Measurements from ENCODE around the gene ADCY2.
"Not testable (repeated sequence)": the region's sequence is repeated elsewhere in the genome, so short reads cannot be mapped to it uniquely, and the experiment has no call there.

Gene ADCY2

DNA sequence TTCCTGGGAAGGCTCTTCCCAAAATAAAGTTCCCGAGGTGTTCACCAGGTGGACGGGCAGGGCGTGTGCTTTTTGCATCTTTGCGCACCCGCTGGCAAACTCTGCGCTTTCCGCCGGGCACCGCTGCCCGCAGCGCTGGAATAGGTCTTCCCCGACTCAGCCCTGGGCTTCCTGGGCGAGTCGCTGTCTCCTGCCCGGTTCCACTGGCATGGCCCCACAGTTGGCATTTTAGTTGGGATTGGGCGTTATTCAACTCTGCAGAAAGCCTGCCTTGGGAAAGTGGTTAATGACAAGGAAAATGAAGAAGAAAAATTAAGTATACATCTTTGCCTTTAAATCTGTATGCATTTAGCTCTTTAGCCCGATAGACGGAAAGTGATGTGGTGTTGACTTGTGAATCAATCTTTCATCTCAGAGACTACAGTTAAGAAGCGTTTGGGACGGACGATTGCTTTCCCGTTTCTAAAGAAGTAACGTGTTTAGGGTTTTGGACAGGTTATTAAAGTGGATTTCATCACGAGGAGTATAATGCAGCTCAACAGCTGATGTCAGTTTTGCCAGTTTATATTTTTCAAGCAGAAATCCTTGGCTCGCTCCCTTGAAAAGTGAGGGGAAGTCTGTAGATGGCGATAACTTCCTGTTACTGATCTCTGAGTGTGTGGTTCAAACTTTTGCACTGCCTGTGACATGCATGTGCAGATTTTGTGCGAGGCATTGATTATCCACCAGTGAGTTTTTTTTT lies 946 bp downstream of the ADCY2 start:
- peak; percentile 7 for DNase-seq

DNA sequence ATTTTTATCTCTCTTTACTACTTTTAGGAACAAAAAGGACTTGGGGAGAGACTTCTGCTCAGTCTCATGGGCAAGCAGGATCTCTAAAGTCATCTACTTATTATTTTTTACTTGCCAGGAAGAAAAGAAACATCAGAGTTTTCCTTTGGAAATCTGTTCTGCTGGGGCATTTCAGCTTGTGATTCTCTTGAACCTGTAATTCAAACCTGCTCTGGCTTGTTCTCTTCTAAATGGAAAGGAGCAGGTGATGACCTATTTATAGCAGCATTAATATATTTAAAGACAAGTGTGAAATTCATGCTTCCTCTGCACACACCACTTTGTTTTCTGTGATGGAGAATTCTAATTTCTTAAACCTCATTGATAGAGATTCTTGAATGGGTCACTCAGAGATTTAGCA lies 2.0 kb downstream of the ADCY2 start:
- DNase-seq: no peak

DNA sequence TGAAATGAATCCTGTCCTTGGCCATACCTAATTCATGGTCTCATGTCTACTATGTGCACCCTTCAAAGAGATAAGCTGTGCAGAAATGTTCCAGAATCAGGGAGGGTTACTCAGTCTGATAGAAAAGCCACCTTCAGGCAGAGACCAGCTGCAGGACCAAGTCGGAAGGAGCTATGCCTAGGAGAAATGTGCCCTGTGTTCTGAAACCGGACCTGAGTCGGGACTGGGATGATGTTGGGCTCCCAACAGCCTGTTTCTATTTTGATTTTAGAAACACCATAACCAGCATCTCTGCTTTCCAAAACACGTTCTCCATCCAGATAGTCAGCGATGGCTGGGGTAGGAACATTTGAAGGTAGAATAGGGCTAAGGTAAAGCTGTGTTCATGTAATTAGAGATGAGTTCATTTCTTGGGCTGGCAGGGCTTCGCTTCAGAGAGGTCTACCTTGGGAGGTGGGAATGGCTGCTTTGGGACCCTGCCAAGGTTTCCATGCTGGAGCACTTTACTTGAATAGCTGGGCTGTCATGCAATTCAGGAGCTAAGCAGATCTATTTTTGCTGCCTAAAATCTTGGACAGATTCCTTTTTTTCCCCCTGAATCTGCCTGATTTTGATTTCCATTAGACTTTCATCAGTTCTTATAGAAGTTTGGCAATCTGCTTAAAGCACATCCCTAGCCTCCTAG lies 2.8 kb downstream of the ADCY2 start:
- no peak for DNase-seq

DNA sequence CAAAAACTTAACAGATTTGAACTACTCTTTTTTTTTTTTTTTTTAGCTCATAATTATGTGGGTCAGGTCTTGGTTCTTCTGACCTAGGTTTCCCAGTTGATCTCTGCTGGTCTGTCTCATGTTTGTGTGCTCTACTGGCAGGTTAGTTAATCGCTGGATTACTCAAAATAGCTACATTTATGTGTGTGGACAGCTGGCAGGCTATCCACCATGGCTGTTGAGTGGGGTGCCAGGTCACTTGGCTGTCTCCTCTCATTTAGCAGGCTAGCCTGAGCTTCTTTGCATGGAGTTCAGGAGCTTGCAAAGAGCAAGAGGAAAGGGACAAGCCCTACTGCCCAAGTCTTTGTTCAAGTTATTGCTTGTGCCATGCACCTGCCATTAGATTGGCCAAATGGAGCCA lies 9.3 kb downstream of the ADCY2 start:
- no peak for DNase-seq

DNA sequence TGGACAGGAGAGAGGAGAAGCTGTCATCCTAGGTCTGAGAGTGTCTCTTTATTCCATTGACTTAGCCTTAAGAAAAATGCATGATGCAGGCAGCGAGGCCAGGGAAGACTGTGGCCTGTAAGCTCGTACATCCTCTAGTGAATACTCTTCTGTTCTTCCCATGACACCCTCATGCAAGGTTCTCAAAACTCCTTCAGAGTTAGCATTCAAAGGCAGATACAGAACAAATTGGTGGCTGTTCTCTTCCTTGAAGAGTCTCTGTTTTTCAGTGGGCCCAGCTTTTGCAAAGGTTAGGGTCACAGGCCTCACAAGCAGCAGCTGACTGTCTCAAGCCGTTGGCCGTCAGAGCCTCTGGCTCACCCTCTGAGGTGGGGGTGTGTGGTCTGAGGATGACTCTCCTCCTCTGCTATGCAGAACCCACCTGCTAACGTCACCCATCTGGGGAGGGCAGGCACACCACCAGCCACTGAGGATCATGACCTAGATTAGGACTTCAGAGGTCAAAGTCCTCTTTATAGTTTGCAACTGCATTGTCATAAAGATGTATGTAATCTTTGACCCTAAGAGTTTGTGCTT lies 15.1 kb downstream of the ADCY2 start:
- no peak for DNase-seq

DNA sequence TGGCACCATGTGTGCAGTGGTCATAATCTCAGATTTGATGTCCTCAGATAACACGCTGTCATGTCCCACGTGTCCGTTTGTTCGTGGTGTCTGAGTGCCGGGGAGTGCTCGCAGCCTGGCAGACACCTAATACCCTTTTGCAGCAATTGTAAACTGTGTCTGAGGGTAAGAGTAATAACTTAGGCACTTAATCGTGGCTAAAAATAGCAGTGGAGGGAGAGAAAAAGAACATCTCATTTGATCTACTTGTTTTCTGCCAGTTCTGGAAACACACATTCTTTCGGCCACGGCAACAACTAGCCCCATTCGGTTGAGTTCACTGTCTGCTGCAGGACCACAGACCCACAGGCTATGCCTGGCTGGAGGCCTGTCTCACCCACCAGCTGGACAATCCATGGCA lies 16.5 kb downstream of the ADCY2 start:
- no peak for DNase-seq

DNA sequence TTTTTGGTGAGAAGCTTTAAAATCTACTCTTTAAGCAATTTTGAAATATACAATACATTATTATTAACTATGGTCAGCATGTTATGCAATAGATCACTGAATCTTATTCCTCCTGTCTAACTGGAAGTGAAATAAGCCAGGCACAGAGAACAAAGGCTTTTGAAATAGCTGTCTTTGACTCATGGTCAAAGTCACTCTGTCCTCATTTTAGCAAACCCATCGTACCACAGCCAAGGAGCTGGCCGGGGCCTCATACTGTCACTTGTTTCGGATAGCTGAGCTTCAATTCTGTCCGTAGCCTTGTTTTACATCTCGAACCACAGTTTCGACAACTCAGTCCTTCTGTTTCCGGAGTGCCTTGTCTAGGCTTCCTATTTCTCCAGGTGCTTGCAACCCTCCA lies 19.2 kb downstream of the ADCY2 start:
- DNase-seq: no peak

DNA sequence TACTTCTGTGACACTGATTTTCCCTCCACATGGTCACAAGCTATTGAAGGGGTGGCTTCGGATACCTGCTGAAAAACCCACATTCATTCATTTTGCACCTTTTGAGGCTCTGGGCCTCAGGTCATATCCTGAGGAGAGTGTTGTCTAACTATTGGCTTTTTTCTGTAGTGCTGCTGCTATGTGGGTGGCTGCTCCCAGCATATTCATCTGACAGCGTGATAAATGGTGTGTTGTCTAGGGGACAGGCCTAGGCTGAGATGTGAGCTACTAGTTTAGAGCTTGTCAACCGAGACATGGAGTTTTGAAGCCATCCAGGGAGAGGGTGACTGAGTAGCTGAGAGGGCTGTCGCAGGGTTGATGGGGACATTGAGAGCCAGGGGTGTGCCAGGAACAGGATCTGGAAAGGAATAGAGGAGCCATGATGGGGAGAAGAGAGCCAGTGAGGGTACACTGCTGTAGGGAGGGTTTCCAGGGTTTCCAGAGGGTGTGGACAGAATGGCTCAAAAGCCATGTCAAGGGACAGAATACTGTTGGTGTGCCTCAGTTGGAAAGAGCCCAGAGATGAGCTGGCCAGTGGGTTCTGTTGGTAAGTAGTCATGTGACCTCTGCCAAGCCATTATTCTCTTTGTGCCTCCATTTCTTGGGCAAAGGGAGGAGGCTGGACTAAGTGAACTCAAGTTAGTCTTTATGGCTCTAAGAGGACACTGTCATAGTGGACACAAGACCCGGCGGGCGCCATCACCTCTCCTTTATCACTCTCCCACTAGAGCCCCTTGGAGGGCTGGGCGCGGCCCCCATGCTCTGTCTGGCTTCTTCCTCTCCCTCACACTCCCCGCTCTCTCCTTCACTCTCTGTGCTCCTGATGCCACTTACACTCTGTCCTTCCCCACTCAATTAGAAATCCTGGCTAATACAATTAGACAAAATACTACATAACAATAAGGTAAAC lies 19.9 kb downstream of the ADCY2 start:
- DNase-seq: no peak

DNA sequence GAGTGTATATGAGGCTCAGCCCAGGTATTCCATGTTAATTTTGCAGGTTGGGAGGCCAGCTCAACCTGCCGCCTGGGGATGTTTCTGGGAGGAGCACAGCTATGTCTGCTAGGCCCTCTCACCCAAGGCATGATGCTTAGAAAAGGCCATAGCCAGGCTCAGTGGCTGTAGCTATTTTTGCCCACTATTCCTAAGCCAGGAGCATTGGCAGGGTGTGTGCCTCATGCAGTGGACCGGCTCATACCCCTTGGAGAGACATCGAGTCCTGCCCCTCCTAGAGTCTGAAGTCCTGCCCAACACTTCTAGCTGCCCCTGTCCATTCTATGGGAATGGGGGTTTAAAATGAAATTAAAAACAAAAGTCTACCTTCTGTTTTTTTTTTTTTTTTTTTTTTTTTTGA lies 22.3 kb downstream of the ADCY2 start:
- no peak for DNase-seq

DNA sequence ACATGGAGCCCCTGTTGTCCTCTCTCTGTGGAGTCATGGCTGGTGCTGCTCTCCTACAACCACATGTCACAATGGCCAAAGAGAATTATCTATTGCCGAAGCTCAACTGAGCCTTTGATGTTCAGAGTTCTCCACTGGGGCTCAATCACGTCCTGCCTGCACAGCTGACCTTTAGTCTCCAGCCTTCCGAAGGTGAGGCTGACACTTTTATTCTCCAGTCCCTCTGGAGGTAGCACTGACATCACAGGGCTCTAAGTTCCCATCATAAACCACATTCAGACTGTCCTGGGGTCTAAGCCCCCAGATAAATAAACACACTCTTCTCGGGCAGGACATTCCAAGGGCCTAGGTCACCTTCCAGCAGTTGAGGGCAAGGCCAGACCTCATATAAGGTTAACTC lies 23.4 kb downstream of the ADCY2 start:
- no peak for DNase-seq

DNA sequence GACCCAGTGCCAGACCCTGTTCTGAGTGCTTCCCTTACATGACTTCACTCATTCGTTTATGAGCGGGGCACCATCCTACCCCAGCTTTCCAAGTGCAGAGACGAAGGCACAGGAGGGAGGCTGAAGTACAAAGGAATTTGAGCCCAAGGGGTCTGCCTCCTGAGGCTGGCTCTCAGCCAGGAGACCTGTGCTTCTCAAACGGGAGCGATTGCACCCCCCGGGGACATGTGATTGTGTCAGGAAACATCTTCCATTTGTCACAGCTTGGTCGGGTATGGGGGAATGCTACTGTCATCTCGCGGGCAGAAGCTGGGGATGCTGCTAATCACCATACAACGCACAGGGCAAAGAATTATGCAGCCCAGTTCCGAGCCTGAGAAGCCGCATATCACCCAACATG lies 23.9 kb downstream of the ADCY2 start:
- DNase-seq: no peak

DNA sequence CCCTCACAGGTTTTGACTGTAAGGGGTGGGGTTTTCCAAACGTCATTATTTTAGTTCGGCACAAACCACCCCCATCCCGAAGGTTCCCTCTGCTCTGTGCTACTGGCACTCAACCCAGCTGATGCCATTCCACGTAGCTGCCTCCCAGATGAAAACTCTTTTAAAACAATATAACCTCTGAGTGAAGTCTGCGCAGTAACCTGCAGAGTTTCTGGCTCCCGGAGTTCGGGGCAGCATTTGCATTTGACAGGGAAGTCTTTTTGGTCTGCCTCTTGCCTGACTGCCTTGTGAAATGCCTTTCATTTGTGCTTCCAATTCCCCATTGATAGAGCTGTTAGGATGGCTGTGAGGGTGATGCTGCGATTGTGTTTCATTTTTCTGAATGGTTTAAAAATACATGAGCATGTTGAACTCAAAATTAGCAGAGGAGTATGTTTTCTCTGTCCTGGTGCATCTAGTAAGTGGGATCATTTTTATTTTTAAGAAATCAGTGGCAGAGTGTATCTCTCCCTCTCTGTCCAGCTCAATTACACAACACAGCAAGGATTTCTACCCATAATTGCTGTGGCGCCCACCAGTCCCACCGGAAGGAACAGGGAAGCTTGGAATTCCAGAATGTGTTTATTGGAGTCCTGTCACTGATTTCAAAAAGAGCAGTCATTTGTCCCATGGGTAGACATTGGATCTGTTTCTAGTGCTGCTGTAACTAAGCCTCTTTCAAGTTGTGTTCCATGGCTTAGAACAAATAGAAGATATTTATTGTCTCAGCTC lies 24.8 kb downstream of the ADCY2 start:
- DNase-seq: no peak

DNA sequence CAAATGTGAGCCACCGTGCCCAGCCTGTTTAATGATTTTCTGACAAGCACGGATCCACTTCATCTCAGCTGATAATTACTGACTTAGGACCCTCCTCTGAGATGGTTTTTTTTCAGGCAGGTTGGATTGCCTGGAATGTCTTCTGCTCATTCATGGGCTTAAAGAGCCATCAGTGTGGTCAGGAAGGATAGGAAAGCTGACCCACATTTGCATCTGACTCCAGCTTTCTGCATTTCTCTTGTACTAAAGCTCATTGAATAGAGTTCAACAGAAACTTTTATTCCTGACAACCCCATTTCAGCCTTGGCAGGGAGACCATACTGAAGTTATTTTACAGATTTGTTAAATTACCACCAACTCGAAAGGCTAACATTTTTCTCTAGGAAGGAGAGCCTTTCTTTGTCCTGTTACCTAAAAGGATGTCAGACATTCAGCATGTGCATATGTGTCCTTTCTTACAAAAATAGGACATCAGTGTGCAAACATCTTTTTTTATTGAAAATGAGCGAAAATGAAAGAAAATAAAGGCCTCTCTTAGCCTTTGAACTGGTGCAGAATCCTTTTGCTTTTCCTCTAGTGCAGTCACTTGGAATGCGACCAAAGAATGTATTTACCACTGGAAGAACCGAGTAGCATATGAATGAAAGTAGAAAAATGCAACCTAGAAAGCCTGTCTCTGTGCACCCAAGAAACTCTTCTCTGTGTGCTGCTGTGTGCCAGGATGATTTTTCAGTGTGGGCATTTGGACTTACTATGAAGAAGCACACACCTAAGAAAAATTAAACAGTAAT lies 26.6 kb downstream of the ADCY2 start:
- no peak for DNase-seq

DNA sequence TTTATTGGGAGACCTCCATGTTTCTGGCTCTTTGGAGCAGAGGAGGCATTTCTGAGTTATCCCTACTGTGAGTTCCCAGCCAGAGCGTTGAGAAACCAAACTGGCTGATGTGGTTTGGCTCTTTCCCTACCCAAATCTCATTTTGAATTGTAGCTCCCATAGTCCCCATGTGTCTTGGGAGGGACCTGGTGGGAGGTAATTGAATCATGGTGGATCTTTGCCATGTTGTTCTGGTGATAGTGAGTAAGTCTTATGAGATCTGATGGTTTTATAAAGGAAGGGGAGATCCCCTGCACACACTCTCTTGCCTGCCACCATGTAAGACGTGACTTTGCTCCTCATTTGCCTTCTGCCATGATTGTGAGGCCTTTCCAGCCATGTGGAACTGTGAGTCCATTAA lies 27.3 kb downstream of the ADCY2 start:
- DNase-seq: not testable (repeated sequence)

DNA sequence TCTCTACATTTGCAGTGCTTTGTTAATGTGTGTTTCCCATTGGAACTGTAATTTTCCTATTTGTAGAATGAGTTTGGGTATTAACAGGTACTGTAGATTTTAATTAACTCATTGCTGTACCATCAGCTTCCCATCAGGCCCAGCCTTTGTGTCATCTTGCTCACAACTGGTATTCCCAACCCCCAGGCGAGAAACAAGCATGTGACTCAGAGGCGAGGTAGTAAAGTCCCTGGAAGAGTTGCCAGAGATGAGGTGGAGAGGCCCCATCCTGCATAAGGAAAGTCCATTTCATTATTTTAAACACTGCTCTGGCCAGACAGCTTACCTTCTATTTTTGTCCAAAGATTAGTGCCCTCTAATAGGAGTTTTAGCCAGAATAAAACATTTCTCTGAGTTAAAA lies 29.9 kb downstream of the ADCY2 start:
- no peak for DNase-seq

DNA sequence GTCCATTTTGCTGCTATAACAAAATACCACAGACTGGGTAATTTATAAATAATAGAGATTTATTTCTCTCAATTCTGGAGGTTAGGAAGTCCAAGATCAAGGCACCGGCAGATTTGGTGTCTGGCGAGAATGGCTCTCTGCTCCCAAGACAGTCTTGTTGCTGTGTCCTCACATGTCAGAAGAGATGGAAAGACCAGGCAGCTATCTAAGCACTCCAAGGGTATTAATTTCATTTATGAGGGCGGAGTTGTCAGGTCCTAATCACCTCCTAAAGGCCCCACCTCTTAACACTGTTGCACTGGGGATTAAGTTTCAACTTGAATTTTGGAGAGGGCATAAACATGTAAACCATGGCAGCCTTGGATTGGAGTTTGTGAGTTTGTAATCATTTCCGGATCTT lies 30.3 kb downstream of the ADCY2 start:
- no peak for DNase-seq

DNA sequence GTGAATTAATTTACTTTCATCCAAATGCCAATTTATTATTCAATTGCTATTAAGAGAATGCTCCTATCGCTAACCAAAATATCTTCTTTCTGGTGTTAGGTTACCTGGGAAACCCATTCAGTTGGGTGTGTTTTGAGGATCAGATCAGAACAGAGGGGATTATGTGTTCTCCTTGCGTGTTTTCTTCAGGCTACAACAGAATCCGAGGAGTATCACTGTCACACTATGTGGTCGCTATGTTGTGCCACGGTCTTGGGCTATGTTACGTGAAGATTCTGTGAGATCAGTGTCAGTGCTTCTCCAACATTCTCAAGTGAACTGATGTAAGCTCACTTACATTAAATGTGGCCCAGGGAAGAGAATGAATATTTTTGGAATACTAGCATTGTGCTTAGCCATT lies 39.0 kb downstream of the ADCY2 start:
- no peak for DNase-seq

DNA sequence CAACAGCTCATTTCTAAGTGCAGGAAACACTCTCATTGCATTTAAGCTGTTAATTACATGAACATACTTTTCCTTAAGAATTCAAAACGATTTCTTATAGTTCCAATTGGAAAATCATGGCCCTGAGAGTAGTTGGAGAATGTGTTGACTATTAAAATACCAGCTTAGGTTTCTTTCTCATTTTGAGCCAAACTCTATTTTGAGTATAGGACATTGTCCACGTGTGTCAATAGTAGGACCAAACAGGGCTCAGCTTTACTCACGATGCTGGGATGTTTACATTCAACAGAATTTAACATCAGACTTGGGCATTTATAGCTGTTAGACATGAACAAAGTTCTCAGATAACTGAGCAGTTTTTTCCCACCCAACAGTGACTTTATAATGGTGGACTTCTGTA lies 39.6 kb downstream of the ADCY2 start:
- no peak for DNase-seq

DNA sequence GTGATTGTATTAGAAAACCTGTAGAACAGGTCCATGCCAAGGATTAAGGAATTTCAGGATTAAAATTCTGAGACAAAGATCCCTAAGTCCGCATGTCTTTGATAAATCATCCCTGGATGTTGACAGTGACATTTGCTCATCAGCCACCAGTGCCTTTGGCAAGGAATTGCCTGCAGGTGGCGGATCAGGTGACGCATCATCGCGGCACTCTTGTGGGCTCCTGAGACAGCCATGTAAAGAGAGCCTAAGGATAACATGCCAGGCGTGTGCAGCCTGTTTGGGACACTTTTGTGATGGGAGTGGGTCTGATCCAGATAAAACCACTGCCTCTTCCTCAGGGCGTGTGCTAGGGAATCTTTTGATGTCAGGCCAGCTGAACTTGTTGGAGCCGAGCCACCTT lies 40.6 kb downstream of the ADCY2 start:
- no peak for DNase-seq

DNA sequence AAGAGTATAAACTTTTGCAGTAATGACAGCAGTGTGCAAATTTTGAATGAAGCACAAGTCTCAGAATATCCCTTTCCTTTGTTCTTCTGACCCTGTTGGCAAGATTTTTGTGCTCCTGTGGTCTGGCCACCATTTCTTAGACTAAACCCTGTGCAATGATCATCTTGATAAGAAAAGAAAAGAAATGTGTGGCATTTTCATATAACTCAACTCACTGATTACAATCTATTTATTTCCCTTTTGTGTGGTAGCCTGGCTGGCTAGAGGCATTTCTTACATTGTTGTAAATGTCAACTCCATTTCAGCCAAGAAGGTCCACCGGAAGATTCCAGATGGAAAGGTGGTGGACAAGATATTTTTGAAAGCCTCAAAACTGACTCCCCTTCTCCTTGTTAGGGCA lies 41.9 kb downstream of the ADCY2 start:
- DNase-seq: no peak

DNA sequence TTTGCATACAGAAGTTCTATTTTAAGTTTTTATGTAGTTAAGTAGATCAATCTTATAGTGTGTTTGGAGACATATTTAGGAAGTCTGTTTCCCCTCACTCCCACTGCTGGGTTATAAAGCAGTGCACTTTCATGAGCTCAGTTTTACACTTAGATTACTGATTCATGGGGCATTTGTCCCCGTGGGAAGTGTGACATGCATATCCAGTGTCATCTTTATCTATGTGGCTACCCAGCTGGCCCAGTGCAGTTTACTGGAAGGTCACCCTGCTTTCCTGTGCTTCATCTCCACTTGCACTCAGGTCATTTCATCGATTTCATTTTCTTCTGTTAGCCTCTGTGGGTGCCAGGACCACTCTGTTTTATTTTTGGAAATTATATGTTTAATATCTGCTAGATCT lies 49.1 kb downstream of the ADCY2 start:
- DNase-seq: no peak

DNA sequence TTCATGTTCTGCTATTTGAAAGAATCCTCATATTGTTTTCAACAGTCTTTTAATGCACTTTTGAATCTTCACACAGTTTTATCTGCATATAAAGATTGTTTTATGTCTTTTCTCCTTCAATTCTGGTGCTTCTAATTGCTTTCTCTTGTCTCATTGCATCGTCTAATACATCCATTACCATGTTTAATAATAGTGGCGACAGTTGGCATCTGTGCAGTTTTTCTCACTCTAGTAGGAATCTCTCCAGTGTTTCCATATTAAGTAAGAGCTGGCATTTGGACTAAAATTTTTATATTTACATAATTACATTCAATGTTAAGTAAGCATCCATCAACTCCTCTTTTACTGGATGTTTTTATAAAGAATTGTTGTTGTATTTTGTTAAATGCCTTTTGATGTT lies 49.9 kb downstream of the ADCY2 start:
- no peak for DNase-seq
